NCI-H526 treated with DMSO at 0.1 percent for 48 hours (cell line): ENCODE results near the gene PHOSPHO2.

ENCODE experiments used
- DNase-seq: peaks from one replicate; lab custom pipeline; 2025; lab: John Stamatoyannopoulos, UW

The PHOSPHO2 gene

GRCh38 chr2:169694113-169694893 is at the start of gene PHOSPHO2, which contains the start of gene CFAP210:
Gene PHOSPHO2, plus strand, starts transcription at chr2:169694469. Its CDS starts 6,503 bp downstream, at chr2:169700972.
Gene CFAP210, minus strand, starts transcription at chr2:169694405. Its CDS starts 78 bp downstream, at chr2:169694327.
- peak; percentile 92 for DNase-seq

- no peak for DNase-seq
These were observed 46.8 kb upstream of the PHOSPHO2 start for GRCh38 chr2:169647496-169647895.

GRCh38 chr2:169649278-169649677 is 45.0 kb upstream of the PHOSPHO2 start:
- DNase-seq, result no peak

- DNase-seq, result no peak
These were observed 40.6 kb upstream of the PHOSPHO2 start for GRCh38 chr2:169653636-169654035.

- DNase-seq, result no peak
These were observed 38.1 kb upstream of the PHOSPHO2 start for GRCh38 chr2:169656164-169656563.

- no peak for DNase-seq
These were observed 35.4 kb upstream of the PHOSPHO2 start for GRCh38 chr2:169658877-169659276.

GRCh38 chr2:169659320-169659719 is 34.9 kb upstream of the PHOSPHO2 start:
- DNase-seq, result no peak

- no peak for DNase-seq
These were observed 33.0 kb upstream of the PHOSPHO2 start for GRCh38 chr2:169661265-169661664.

- DNase-seq, result no peak
These were observed 31.5 kb upstream of the PHOSPHO2 start for GRCh38 chr2:169662744-169663143.

- no peak for DNase-seq
These were observed 31.0 kb upstream of the PHOSPHO2 start for GRCh38 chr2:169663247-169663646.

- no peak for DNase-seq
These were observed 29.7 kb upstream of the PHOSPHO2 start for GRCh38 chr2:169664600-169664977.

GRCh38 chr2:169664978-169665930 is 29.0 kb upstream of the PHOSPHO2 start:
- no peak for DNase-seq

- no peak for DNase-seq
These were observed 26.7 kb upstream of the PHOSPHO2 start for GRCh38 chr2:169667583-169667982.

GRCh38 chr2:169670215-169670651 is 24.0 kb upstream of the PHOSPHO2 start:
- DNase-seq, result no peak

- no peak for DNase-seq
These were observed 23.3 kb upstream of the PHOSPHO2 start for GRCh38 chr2:169670937-169671336.

- DNase-seq, result no peak
These were observed 21.9 kb upstream of the PHOSPHO2 start for GRCh38 chr2:169672406-169672805.

GRCh38 chr2:169673106-169673505 is 21.2 kb upstream of the PHOSPHO2 start:
- no peak for DNase-seq

- DNase-seq, result no peak
These were observed 20.3 kb upstream of the PHOSPHO2 start for GRCh38 chr2:169673921-169674320.

GRCh38 chr2:169676357-169676756 is 17.9 kb upstream of the PHOSPHO2 start:
- no peak for DNase-seq

- DNase-seq, result no peak
These were observed 17.4 kb upstream of the PHOSPHO2 start for GRCh38 chr2:169676850-169677249.

GRCh38 chr2:169683054-169683424 is 11.2 kb upstream of the PHOSPHO2 start:
- no peak for DNase-seq

- no peak for DNase-seq
These were observed 10.7 kb upstream of the PHOSPHO2 start for GRCh38 chr2:169683425-169684134.
